Left hindlimb (tissue), 1 donor: ENCODE data around the gene SBK1.
"Not testable (repeated sequence)": the region's sequence is repeated elsewhere in the genome, so short reads cannot be mapped to it uniquely, and the experiment has no call there.

Experiments used
- DNase-seq: peaks from one replicate; pipeline ENCODE4 v3.0.0-alpha.2; 2018

SBK1 gene

DNA sequence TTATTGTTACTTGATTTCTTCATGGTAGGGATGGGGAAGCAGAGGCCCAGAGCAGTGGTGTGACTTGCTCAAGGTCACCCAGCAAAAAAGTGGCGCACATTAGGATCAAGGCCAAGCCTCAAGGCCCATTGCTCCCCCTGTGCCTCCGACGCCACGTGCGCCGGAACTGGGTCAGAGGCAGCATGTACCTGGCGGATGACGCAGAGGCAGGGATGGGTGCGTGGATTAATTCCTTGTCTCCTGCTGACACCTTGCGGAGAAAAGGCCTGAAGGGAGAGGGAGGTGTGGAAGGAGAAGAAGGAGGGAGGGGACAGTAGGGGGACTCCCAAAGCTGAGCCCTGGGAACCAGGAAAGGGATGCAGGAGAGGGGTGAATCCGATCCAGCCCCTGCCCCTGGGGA is 18.5 kb downstream of the SBK1 start:
- no peak for DNase-seq

DNA sequence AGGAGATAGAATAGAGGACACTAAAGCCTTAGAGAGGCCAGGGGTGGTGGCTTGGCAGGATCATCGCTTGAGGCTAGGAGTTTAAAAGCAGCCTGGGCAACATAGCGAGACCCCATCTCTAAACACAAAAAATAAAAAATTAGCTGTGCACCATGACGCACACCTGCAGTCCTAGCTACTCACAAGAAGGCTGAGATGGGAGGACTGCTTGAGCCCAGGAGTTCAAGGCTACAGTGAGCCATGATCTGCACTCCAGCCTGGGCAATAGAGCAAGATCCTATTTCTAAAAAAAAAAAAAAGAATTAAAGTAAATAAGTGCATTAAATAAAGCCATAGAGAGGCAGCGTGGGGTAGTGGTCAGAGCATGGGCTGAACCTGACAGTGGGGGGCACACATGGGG is 19.1 kb downstream of the SBK1 start:
- no peak for DNase-seq

DNA sequence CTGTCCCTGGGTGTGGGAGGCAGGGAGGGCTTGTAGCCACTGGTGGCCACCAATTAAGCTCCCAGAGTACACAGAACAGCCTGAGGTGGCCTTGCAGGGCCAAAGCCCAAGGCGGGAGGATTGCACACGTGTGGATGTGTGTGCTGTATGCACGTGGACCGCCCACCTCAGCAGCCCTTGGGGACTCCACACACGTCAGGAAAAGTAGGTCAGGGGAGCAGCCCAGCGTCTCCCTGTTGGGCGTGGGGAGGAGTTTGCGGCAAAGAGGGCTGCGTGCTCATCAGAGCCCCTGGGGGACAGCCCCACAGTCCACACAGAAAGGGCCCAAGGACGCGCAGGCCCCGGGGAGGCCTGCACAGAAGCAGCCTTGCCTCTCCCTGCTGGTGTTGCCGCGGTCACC is 19.6 kb downstream of the SBK1 start:
- no peak for DNase-seq

DNA sequence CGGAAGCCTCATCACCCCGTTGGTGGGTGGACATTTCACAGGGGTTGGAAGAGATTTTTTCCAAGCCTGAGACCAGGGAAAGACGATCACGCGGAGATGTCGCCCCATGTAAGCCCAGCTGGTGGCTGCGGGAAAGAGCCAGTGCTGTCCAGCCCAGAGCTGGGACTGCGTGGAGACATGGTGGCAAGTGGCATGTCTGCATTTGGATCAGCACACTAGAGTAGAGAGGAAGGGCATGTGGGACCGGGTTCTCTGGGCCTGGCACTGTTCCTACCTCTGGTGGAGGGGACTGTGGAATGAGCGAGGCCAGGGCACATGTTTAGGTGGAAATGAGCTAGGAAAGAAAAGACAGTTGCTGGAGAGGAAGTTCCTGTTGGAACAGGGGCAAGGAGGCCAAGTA is 20.0 kb downstream of the SBK1 start:
- DNase-seq = no peak

DNA sequence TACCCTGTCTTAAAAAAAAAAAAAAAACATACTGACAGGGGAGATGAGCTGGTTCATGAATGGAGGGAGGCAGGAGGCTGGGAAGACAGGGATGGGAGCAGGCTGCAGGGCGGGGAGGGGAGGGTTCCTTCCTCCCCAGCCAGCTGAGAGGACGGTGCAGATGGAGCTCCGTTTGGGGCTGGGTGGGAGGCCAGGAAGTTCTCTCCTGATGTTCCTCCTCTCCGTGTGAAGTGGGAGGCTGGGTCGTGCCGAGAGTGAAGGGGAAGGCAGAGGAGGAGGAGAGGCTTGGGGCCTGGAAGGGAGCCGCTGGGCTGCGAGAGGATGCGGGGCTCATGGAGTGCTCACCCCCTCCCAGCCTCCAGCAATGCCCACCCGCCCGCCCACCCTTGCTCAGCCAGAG is 21.3 kb downstream of the SBK1 start:
- no peak for DNase-seq

DNA sequence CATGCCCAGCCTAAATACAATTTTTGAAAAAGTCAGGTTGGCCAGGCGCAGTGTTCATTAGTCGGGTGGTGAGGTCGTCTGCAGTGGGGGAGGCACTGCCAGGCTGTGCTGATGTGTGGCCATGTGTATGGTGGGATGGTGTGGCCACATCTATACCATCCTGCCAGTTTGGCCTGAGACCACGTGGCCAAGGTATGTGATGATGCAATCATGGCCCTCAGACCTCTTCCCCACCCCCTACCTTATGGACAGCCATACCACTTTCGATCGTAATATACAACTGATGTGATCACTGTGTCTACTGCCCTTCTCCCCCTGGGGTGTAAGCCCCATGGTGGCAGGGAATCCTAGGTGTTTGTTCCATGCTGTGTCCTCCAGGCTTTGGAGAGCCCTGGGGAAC is 23.7 kb downstream of the SBK1 start:
- no peak for DNase-seq

DNA sequence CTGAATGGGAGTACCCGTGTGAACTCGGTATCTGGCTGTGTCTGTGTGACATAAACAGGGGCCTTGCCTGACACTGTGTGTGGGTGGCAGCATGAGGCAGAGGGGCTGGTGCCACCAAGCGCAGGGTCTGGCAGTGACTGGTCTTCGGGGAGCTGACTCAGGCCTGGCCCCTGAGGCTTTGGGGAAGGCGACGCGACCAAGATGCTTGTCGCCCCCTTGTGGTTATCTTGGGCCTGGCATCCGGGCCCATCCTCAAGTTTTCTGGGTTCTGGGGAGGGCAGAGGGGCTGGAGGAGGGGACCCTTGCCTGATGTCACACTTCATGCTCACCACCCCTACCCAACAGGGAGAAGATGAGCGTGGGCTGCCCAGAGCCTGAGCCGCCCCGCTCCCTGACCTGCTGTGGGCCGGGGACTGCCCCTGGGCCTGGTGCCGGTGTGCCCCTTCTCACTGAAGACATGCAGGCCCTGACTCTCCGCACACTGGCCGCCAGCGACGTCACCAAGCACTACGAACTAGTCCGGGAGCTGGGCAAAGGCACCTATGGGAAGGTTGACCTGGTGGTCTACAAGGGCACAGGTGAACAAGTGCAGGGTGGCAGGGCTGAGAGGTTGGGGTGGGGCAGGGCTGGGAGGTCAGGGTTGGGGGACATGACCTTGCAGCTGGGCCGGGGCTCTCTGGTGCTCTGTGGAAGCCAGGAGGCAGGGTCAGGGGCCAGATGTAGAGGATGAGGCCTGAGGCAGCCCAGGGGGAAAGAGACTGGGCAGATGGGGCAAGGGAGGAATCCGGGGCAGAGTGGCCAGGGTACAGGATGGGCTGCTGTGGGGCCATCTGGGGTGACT is 24.9 kb downstream of the SBK1 start:
- no peak for DNase-seq

DNA sequence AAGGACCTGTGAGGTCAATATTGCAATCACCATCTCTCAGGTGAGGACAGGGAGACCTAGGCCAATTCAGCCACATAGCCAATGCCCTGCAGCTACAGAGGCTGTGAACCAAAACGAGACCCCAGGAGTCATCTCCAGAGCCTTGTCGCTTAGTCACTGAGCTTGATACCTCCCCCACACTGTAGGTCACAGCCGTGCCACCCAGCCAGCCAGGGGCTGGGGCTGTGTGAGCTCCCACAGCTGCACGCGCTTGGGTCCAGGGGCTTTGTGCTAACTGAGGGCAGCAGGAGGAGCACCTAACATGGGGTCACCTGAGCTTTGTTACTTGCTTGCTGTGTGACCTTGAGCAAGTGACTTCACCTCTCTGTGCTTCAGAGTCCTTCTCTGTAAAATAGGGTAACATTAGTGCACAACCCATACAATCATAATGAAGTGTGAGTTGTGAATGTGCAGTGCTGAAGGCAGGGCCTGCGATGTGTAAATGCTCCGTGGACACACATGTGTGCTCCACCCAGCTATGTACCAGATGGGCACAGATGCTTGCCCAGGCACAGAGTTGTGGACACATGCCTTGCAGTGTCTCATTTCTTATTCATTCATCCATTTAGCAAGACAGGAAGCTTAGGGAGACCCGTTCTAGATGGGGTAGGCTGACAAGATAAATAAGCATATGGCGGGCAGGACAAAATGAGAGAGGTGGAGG is 25.9 kb downstream of the SBK1 start:
- DNase-seq = no peak

DNA sequence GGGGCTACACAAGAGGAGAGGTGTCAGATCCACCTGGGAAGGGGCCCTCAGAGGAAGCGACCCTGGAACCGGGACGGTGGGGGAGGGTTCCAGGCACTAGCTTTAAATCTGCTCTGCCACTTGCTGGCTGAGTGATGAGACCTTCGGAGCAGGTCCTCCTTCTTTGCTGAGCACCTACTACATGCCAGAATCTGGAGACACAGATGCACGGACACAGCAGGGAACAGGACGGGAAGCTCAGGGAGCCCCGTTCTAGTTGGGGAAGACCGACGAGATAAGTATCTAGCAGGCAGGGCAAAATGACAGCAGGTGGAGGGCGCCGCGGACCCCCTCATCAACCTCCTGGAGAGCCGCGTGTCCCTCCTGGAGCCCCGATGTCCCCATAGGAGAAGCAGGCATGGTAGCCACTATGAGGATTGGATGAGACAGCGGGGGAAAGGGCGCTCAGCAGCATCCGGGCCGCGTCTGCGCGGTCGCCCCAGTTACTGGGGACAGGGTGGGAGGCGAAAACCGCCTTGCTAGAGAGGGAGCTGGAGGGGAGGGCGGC is 27.2 kb downstream of the SBK1 start:
- DNase-seq = no peak

DNA sequence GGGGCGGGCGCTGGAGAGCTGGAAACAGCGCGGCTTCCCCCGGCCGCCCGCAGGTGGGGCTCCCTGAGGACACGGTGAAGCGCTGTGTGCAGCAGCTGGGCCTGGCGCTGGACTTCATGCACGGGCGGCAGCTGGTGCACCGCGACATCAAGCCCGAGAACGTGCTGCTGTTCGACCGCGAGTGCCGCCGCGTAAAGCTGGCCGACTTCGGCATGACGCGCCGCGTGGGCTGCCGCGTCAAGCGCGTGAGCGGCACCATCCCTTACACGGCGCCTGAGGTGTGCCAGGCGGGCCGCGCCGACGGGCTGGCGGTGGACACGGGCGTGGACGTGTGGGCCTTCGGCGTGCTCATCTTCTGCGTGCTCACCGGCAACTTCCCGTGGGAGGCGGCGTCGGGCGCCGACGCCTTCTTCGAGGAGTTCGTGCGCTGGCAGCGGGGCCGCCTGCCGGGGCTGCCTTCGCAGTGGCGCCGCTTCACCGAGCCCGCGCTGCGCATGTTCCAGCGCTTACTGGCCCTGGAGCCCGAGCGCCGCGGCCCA is 27.8 kb downstream of the SBK1 start:
- DNase-seq = no peak

DNA sequence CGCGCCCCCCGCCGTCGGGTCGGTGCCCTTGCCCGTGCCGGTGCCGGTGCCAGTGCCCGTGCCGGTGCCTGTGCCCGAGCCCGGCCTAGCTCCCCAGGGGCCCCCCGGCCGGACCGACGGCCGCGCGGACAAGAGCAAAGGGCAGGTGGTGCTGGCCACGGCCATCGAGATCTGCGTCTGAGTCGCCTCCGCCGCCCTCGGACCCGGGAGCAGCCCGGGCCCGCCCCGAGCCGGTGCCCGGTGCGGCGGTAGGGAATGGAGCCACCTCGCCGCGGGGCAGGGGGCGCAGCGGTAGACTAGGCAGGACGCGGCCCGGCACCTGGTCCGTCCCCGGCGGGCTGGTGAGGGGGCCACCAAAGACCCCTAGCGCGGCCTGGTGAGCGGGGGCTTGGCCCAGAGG is 28.4 kb downstream of the SBK1 start:
- DNase-seq = no peak

DNA sequence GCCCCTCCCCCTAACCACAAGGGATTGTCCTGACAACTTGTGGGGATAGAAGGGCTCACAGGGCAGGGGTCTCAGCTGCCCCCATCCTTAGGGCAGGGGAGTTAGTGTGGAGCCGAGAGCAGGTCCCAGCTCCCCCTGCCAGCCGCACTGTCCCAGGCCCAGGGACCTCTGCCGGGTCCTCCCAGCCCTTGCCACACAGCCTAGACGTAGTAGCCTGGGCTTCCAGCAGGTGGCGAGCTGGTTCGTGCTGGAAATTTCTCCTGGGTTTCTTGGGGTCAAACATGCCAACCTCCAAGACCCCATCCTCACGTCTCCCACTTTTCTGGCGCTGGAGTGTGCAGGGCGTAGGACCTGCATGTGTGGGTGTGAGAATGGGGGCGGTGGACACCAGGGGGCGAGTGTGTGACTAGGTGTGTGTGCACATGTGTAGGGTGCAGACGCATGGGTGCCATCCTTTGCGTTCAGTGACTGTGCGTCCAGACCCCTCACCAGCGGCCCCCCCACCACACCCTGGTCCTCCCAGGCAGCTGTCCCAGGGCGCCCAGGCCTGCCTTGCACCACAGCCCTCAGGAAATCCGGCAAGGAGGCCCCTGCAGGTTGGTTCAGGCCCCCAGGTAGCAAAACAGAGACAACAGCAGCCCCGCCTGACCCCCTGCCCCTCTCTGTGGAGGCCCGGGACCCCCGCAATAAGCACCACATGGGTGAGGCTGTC is 29.5 kb downstream of the SBK1 start:
- DNase-seq = no peak

DNA sequence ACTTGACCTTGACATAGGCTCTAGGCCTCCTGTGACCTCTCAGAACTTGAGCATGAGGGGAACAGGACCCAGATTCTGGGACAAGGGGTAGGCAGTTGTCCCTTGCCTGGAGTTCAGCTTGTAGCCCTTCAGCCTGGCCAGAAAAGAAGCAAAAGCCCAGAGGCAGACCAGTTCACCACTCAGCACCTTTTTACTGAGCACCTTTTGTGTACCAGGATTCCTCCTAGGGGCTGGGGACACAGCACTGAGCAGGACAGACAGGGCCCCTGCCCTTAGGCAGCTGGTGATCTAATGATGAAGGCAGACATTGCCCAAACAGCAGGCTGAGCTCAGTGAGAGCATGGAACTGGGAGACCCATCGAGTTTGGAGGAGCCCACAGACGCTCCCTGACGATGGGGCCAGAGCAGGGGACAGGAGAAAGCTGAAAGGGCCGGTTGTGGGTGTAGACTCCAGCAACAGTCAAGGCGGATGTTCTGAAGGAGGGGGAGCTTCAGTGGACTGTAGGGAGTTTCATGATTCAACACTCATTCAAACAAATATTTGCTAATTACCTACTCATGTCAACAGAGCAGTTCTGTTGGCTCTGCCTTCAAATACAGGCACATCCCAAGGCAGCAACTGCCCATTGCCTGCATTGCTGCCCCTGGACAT is 32.0 kb downstream of the SBK1 start:
- peak; percentile 13 for DNase-seq

DNA sequence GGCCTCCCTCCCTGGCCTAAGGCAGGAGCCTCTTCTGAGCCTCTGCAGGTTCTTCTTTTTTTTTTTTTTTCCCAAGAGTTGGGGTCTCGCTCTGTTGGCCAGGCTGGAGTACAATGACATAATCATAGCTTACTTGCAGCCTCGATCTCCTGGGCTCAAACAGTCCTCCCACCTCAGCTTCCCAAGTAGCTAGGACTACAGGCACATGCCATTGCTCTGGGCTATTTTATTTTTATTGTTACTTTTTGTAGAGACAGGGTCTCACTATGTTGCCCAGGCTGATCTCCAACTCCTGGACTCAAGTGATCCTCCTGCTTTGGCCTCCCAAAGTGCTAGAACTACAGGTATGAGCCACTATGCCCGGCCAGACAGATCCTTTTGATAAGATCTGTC is 32.6 kb downstream of the SBK1 start:
- DNase-seq = no peak

DNA sequence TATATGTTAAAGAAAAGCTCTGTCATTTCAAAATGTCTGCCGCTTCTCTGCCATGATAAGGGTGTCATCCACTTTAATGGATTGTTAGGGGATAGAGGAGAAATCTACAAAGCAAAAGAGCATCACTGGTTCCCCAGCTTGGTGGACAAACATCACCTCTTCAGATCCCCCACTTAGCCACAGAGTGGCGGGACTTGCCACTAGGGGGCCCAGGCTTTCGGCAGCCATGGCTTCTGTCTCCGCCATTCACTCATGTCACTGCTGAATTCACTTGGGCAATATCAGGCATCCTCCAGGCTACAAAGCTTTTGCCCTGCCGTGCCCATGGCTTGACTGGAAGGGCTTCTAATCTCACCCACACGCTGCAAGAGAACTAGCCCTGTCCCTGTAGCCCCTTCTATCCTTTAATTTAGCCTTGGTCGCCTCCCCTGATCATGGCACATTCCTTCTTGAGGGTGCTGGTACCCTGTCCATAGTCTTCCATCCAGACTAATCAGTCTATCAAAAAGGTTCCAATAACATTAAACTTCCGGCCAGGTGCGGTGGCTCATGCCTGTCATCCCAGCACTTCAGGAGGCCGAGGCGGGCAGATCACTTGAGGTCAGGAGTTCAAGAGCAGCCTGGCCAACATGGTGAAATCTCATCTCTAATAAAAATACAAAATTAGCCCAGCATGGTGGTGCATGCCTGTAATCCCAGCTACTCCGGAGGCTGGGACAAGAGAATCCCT is 34.7 kb downstream of the SBK1 start:
- peak; percentile 50 for DNase-seq

DNA sequence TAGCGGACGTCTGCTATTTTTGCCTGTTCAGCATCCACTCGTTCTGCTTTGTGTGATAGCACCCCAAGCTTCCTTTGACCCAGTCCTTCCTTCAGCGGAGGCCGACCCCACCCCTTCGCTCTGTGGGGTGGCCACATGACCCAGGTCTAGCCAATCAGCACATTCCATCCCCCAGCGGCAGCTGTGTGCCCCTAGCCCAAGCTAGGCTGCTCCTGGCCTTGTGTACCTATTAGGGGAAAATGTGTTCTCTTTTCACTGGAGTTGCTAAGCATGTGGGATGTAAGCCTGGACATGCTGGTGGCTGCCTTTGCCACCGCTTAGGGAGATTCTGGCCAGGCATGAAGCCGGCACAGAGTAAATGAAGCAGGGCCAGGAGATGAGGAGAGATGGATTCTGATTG is 37.9 kb downstream of the SBK1 start:
- DNase-seq = peak; percentile 3

DNA sequence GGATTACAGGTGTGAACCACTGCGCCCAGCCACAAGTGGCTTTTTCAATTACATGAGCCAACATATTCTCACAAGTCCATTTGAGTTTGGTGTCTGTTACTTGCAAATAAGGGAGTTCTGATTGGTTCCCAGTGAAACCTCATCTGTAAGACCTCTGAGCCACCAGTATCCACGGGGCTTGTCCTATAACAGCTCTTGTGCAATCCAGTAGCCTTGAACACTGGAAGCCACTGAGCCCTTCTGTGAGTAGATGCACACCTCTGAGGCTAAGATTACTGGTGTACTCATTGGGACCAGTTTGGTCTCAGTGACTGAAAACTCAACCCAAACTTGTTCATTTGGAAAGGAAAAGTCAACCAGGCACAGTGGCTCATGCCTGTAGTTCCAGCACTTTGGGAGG is 38.7 kb downstream of the SBK1 start:
- DNase-seq = not testable (repeated sequence)

DNA sequence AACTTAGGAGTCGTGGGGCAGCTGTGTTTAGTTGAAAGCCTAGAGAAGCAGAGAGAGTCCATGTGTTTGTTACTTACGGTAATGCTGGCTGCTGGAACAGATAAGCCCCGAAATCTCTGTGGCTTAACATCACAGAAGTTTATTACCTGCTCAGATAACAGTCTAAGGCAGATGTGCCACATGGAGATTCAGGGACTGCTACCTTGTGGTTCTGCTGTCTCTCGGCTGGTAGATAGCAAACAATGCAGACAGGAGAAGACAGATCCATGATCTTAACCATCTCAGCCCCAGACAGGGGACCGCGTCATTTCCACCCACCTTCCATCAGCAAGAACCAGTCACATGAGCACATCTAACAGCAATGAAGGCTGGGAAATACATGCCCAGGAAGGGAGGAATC is 40.3 kb downstream of the SBK1 start:
- DNase-seq = not testable (repeated sequence)

DNA sequence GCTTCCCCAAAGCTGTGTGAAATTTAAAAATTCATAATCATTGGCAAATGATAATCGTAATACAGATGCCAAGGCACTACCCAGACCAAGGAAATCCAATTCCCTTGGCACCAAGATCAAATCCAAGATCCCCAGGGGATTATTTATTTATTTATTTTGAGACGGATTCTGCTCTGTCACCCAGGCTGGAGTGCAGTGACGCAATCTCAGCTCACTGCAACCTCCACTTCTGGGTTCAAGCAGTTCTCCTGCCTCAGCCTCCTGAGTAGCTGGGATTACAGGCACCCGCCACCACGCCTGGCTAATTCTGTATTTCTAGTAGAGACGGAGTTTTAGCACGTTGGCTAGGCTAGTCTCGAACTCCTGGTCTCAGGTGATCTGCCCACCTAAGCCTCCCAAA is 43.4 kb downstream of the SBK1 start:
- not testable (repeated sequence) for DNase-seq

DNA sequence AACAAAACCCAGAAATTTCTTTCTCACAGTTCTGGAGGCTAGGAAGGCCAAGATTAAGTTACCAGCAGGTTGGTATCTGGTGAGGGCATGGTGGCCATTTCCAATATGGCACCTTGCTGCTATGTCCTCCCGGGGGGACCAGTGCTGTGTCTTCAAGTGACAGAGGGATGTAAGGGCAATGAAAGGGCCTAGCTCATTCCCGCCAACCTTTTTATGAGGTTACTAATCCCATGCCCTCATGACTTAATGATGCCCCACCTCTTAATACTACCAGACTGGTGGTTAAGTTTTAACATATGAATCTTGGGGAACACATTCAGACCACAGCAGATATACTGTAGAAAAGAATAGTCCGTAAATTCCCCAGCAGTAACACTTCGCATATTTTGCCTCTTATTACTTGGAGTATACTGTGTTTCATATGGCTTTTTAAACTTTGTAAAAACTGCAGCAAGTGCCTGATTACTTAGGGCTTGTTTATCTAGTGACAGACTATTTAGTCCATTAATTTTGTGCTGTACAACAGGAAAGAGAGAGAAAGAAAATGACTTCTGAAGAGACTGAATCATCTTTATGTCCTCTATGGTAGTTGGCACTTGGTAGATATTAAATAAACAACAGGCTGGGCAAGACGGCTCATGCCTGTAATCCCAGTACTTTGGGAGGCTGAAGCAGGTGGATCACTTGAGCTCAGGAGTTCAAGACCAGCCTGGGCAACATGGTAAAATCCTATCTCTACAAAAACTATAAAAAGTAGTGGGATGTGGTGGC is 44.8 kb downstream of the SBK1 start:
- DNase-seq = not testable (repeated sequence)

DNA sequence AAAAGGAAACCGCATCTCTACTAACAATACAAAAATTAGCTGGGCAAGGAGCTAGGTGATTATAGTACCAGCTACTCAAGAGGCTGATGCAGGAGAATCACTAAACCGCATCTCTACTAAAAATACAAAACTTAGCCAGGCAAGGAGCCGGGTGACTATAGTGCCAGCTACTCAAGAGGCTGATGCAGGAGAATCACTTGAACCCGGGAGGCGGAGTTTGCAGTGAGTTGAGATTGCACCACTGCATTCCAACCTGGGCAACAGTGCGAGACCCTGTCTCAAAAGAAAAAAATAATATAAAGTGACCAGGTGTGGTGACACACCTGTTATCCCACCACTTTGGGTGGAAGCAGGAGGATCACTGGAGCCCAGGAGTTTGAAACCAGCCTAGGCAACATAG is 45.9 kb downstream of the SBK1 start:
- not testable (repeated sequence) for DNase-seq
